K562 (cell line): ENCODE results near the gene MLANA. TPM values are rescaled to one million over a fixed set of nuclear protein-coding genes. Genes with fewer than 3 reads are reported as not detected.

Source experiments
- polyA plus RNA-seq, 8 experiments: library from polyadenylated mRNA; depleted of rRNA in 4 of 8; stranded (reverse) in 5 of 8; unstranded in 3 of 8; fragments of >200 nt; fragmentation: Nextera tagmentation in 2 of 8; fragmentation: Illumina TruSeq in 1 of 8; extraction: Ambion mirVana in 2 of 8; extraction: Trizol in 1 of 8; gene quantifications; 2 replicates each; pipeline versions ENCODE4 v1.2.1 to v1.2.3, GENCODE V29; 2011 to 2014; ENCODE audit warnings: inconsistent platforms in 1 of 8, missing spikeins in 1 of 8
- total RNA-seq, 7 experiments: library from RNA; depleted of rRNA in 6 of 7; stranded (reverse); fragments of >200 nt in 6 of 7; fragmentation: Illumina TruSeq in 2 of 7; extraction: Trizol in 2 of 7; gene quantifications; 2 replicates each; pipeline versions ENCODE4 v1.2.1 to v1.2.3, GENCODE V29; 2011 to 2021; ENCODE audit warnings: low replicate concordance in 1 of 7

MLANA gene
- total and polyA plus RNA-seq, 9 of the 15 experiments (the other 6 are each of a cell fraction or from before 2014, with no cell fraction given), result not detected

Other genes starting within 250 kb of the MLANA start
- gene ERMP1, start 57.8 kb upstream of the MLANA start, total RNA-seq (2014; rRNA removed), result 8.5 and 9.4 TPM in 2 replicates
- gene ERMP1, start 57.8 kb upstream of the MLANA start, total RNA-seq (2014; rRNA removed; fragmentation: Illumina TruSeq; extraction: Trizol), result 12.6 and 14.5 TPM in 2 replicates
- gene ERMP1, start 57.8 kb upstream of the MLANA start, total RNA-seq (2015; rRNA removed; fragmentation: Illumina TruSeq; extraction: Trizol), result 15.7 and 17.7 TPM in 2 replicates
- gene ERMP1, start 57.8 kb upstream of the MLANA start, total RNA-seq (2021), result 12.0 and 14.5 TPM in 2 replicates
- 24.6 and 26.3 TPM in 2 replicates for gene ERMP1, start 57.8 kb upstream of the MLANA start, polyA plus RNA-seq (2011; rRNA removed)
- gene ERMP1, start 57.8 kb upstream of the MLANA start, polyA plus RNA-seq (2014; fragmentation: Illumina TruSeq; extraction: Trizol), result 11.1 and 12.9 TPM in 2 replicates
- gene ERMP1, start 57.8 kb upstream of the MLANA start, polyA plus RNA-seq (2014; fragmentation: Nextera tagmentation; extraction: Ambion mirVana), result 1 to 10 TPM; 2.5 to 4.6 TPM
- 7.1 and 8.3 TPM in 2 replicates for gene ERMP1, start 57.8 kb upstream of the MLANA start, polyA plus RNA-seq (2014; rRNA removed)
- gene RANBP6, start 124.7 kb downstream of the MLANA start, total RNA-seq (2014; rRNA removed), result 9.0 and 11.0 TPM in 2 replicates
- gene RANBP6, start 124.7 kb downstream of the MLANA start, total RNA-seq (2014; rRNA removed; fragmentation: Illumina TruSeq; extraction: Trizol), result 19.9 and 20.3 TPM in 2 replicates
- 16.4 and 16.7 TPM in 2 replicates for gene RANBP6, start 124.7 kb downstream of the MLANA start, total RNA-seq (2015; rRNA removed; fragmentation: Illumina TruSeq; extraction: Trizol)
- 11.5 and 11.7 TPM in 2 replicates for gene RANBP6, start 124.7 kb downstream of the MLANA start, total RNA-seq (2021)
- 15.2 and 18.3 TPM in 2 replicates for gene RANBP6, start 124.7 kb downstream of the MLANA start, polyA plus RNA-seq (2011; rRNA removed)
- 10.4 and 11.2 TPM in 2 replicates for gene RANBP6, start 124.7 kb downstream of the MLANA start, polyA plus RNA-seq (2014; fragmentation: Illumina TruSeq; extraction: Trizol)
- gene RANBP6, start 124.7 kb downstream of the MLANA start, polyA plus RNA-seq (2014; fragmentation: Nextera tagmentation; extraction: Ambion mirVana), result 10 to 100 TPM; 10.7 to 15.9 TPM
- gene RANBP6, start 124.7 kb downstream of the MLANA start, polyA plus RNA-seq (2014; rRNA removed), result 10.4 and 10.7 TPM in 2 replicates